GM21619 (cell line): ENCODE measurements around the gene PLEKHG1.

Source experiments
- ATAC-seq: cut with Tn5 transposase; IDR thresholded peaks from one replicate; pipeline ENCODE4 v1.9.1; 2021; ENCODE audit not compliant: unreplicated experiment

PLEKHG1 gene

DNA sequence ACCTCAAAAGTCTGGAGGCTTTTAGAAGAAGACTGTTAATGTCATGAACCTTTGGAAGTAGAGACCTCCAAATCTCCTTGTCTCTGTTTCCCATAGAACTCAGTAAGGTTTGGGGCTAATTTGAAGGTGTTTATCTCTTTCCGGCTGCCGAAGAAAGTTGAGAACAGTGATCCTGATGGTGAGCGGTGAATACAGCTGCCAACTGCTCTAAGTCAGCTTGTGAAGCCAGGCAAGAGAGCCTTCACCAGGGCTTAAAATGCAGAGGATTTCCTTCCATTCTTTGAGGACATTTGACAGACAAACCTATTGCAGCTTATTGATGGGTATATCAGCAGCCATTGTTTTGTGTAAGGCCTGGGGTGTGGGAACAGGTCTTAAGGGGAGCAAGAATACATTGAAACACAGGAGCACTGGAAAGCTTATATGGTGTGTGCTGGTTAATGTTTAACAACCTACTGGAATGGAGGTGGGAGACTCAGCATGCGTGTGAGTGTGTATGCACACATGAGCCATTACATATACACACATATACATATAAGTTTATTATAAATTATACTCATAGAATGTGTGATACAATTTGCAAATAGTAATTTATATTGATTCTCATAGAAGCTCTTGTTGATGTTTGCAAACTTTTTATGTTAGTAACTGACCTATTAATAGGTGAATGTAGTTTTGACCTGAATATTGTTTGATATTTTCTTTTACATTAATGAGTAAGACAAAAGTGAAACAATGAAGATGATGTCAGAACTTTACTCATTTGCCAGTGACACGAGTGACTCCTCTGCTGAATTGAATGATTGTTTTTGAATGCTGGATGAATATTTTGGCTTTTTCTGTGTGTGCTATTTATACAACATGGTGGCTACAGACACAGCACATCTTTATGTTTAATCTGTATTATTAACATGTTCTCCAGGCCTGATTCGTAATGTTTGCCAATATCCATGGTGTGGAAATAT, 18.1 kb downstream of the PLEKHG1 start:
- ATAC-seq: no peak

DNA sequence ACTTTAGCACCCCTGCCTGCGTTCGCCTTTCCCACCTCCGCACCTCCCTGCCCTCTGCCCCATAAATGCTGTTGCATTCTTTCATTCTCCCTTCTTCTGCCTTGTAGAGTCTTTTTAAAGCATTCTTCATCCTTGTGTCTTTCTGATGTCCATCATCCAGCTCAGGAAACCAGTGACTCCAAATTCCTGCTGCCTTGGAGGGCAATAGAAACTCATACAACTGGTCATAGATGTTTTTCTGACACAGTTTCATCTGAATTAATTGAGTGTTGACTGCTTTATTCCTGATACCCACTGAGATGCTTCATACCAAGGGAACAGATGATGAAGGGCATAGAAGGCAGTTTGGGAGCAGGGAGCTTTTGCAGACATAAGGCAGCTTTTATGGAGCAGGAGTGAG, 19.6 kb downstream of the PLEKHG1 start:
- ATAC-seq: no peak

GRCh38 chr6:150620244-150620643, 20.6 kb downstream of the PLEKHG1 start:
- ATAC-seq: no peak

GRCh38 chr6:150620763-150621162, 21.1 kb downstream of the PLEKHG1 start:
- ATAC-seq: no peak

GRCh38 chr6:150622476-150622875, 22.8 kb downstream of the PLEKHG1 start:
- ATAC-seq: no peak

DNA sequence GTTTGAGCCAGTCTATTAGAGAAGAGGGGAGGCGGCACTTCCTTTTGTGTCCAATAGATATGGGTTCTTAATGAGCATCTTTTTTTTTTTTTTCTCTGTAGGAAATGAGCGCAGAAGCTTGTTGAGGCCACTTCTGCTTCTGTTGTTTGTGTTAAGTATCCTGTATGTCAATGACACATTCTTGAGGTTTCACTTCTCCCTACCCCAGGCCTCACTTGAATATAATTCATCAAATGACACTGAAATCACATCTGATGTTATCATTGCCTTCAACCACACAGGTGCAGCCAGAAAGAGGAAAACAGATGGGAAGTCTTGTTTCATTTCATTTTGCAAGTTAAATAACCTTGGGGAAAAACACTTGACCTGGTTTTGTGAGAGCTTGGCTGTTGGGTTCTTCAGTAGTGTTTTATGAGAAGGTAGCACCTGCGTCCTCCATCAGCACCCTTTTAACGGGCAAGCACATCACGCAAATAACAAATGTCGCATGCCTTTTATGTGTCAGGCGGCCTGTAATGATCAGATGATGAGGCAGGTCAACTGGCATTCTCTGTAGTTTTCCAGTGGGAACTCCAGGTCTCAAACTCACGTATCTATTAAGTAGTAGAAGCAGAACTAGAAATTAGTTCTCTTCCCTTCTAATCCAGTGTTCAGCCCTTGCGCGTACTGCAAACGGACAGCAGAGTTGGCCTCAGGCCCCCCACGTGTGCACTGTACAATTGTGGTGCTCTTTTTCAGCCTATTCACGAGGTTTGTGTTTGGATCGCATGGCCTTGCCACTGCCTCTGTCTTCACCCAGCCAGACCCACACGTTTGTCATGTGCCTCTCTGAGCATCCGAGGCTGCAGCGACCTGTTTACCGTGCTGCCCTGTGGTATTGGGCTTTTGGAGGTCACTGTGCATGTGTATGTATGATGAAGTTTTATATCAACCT, 23.5 kb downstream of the PLEKHG1 start:
- peak; percentile 98 for ATAC-seq

GRCh38 chr6:150624191-150624590, 24.5 kb downstream of the PLEKHG1 start:
- ATAC-seq: no peak

DNA sequence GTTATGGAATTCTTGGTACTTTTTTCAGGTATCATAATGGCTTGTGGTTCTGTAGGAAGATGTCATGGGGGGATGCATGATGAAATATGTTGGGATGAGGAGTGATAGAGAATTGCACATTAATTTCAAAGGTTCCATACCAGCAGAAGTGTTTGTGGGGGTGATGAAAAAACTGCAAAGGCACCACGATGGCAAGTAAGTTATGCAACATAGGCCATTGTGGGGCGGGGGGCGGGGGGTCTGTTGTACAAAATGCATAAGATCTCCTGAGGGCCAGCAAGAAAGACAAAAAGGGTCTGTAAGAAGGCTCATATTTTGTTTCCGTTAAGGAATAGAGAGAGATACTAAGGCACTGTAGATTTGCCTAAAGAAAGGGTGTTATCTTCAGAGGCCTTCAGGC, 26.2 kb downstream of the PLEKHG1 start:
- ATAC-seq: no peak

GRCh38 chr6:150627154-150627553, 27.5 kb downstream of the PLEKHG1 start:
- no peak for ATAC-seq

- no peak for ATAC-seq
Observed at GRCh38 chr6:150627585-150628025, 27.9 kb downstream of the PLEKHG1 start.

GRCh38 chr6:150628908-150629307, 29.2 kb downstream of the PLEKHG1 start:
- no peak for ATAC-seq

GRCh38 chr6:150631283-150631983, 31.7 kb downstream of the PLEKHG1 start:
- ATAC-seq: no peak

GRCh38 chr6:150631984-150632642, 32.4 kb downstream of the PLEKHG1 start:
- ATAC-seq: no peak

DNA sequence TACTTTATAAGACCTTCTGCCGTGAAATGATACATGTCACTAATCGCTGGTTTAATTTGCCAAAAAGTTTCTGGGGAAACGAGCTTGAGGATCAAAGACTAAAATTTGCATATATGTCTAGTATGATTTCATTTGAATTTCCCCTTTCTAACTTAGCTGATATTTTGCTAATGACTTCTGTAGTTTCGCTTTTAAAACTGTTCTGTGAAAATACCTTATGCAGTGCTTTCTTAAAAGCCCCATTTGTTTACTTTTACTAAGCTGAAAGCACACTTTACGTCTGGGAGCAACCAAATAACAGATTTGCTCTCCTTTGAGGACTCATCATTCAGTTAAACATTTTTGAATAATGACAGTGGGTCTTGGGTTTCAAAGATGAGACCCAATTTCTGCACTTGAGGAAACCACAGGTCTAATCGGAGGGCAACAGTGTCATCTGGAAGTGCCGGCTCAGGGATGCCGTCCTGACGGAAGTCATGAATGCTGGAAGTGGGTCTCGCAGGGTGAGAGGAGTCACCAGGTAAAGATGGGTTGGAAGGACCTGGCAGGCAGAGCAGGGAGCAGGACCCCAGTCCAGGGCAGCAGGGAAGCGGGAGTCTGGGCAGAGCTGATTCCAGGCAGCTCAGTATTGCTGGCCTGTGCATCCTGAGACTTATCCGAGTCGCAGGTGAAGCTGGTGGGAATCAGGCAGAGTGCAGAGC, 33.2 kb downstream of the PLEKHG1 start:
- ATAC-seq: peak; percentile 43

GRCh38 chr6:150633486-150633834, 33.8 kb downstream of the PLEKHG1 start:
- peak; percentile 9 for ATAC-seq

GRCh38 chr6:150634176-150634963, 34.7 kb downstream of the PLEKHG1 start:
- no peak for ATAC-seq

GRCh38 chr6:150634964-150635292, 35.2 kb downstream of the PLEKHG1 start:
- no peak for ATAC-seq

- ATAC-seq: no peak
Observed at GRCh38 chr6:150635906-150636514, 36.3 kb downstream of the PLEKHG1 start.

- peak; percentile 21 for ATAC-seq
Observed at GRCh38 chr6:150636808-150637207, 37.1 kb downstream of the PLEKHG1 start.
